SK-N-SH (cell line): ENCODE measurements around the gene STEAP1. TPM values are rescaled to one million over a fixed set of nuclear protein-coding genes. Genes with fewer than 3 reads are reported as not detected.

Experiments
- CTCF ChIA-PET: fragments of 300-600, 350-600 bp; formaldehyde crosslinking; extraction: SDS; loops from one replicate; lab custom pipeline; 2021; lab: Yijun Ruan, JAX
- POLR2A ChIA-PET: fragments of 350-600 bp; sonication (Branson Sonifier 250); formaldehyde crosslinking; extraction: SDS; loops from one replicate; lab custom pipeline; 2020; ENCODE audit warnings: antibody characterized with exemption, inconsistent platforms; lab: Yijun Ruan, JAX
- DNase-seq: peaks from one replicate; pipeline ENCODE4 v3.0.0; 2012
- H2AFZ ChIP-seq: fragments of 200-600 bp; sonication (generic); 2 replicates; pipeline ENCODE4 v1.8.1; 2016; ENCODE audit warnings: antibody characterized with exemption, mild to moderate bottlenecking, low read depth
- H3F3A ChIP-seq: fragments of 200-600 bp; sonication (generic); replicated peaks from 2 replicates; pipeline ENCODE3; 2016; ENCODE audit warnings: antibody characterized with exemption, mild to moderate bottlenecking; ENCODE audit not compliant: insufficient read depth
- H3K27ac ChIP-seq, 2 experiments: fragments of 200-500 bp in 1 of 2; fragments of 200-600 bp in 1 of 2; sonication (Bioruptor generic) in 1 of 2; sonication (generic), shearing (Covaris generic) in 1 of 2; 2 replicates each; pipeline versions ENCODE4 v1.5.1 to v1.6.1; 2014 to 2016; ENCODE audit warnings: low read depth in 2 of 2, inconsistent platforms in 1 of 2, low read length in 1 of 2, mild to moderate bottlenecking in 1 of 2, mixed read lengths in 1 of 2
- H3K27me3 ChIP-seq: fragments of 200-600 bp; sonication (generic), shearing (Covaris generic); 2 replicates; pipeline ENCODE4 v1.6.1; 2016; ENCODE audit warnings: mixed run types; ENCODE audit not compliant: insufficient read depth
- H3K36me3 ChIP-seq, 2 experiments: fragments of 200-500 bp in 1 of 2; fragments of 200-600 bp in 1 of 2; sonication (Bioruptor generic) in 1 of 2; sonication (generic) in 1 of 2; replicated peaks in 1 of 2; 2 replicates each; pipeline versions ENCODE3 to v1.5.1; 2014 to 2016; ENCODE audit warnings: low read length in 1 of 2, mild to moderate bottlenecking in 1 of 2; ENCODE audit not compliant: insufficient read depth in 2 of 2, control insufficient read depth in 1 of 2
- H3K4me1 ChIP-seq, 2 experiments: fragments of 200-500 bp in 1 of 2; fragments of 200-600 bp in 1 of 2; sonication (Bioruptor generic) in 1 of 2; sonication (generic), shearing (Covaris generic) in 1 of 2; 2 replicates each; pipeline versions ENCODE4 v1.5.1 to v1.6.1; 2014 to 2016; ENCODE audit warnings: low read depth in 1 of 2, low read length in 1 of 2, mixed run types in 1 of 2; ENCODE audit not compliant: insufficient read depth in 2 of 2, control insufficient read depth in 1 of 2
- H3K4me2 ChIP-seq: fragments of 200-600 bp; sonication (generic), shearing (Covaris generic); 2 replicates; pipeline ENCODE4 v1.6.1; 2017; ENCODE audit warnings: mixed run types
- H3K4me3 ChIP-seq, 2 experiments: fragments of 200-500 bp in 1 of 2; fragments of 200-600 bp in 1 of 2; sonication (Bioruptor generic) in 1 of 2; sonication (generic), shearing (Covaris generic) in 1 of 2; 2 replicates each; pipeline versions ENCODE4 v1.5.1 to v1.8.1; 2014 to 2016; ENCODE audit warnings: low read depth in 2 of 2, inconsistent platforms in 1 of 2, low read length in 1 of 2, mild to moderate bottlenecking in 1 of 2, mixed read lengths in 1 of 2, moderate library complexity in 1 of 2
- H3K79me2 ChIP-seq: fragments of 200-600 bp; sonication (generic); 2 replicates; pipeline ENCODE4 v1.8.1; 2017; ENCODE audit warnings: mild to moderate bottlenecking; ENCODE audit not compliant: insufficient read depth
- H3K9ac ChIP-seq: fragments of 200-600 bp; sonication (generic); 2 replicates; pipeline ENCODE4 v1.6.1; 2017; ENCODE audit warnings: mixed run types
- H3K9me2 ChIP-seq: fragments of 200-600 bp; sonication (generic); 2 replicates; pipeline ENCODE4 v1.6.1; 2017; ENCODE audit warnings: mixed run types
- H3K9me3 ChIP-seq: fragments of 200-600 bp; sonication (generic); 2 replicates; pipeline ENCODE4 v1.6.1; 2017; ENCODE audit warnings: mixed run types, mild to moderate bottlenecking, moderate library complexity
- H4K20me1 ChIP-seq: fragments of 200-600 bp; sonication (generic); 2 replicates; pipeline ENCODE4 v1.6.1; 2017; ENCODE audit warnings: mild to moderate bottlenecking, mixed run types; ENCODE audit not compliant: insufficient read depth
- CHD2 ChIP-seq: fragments of 150-350 bp; IDR thresholded peaks from 2 replicates; pipeline ENCODE4 v1.6.1; 2018; ENCODE audit warnings: low read length; ENCODE audit not compliant: partially characterized antibody
- ELF1 ChIP-seq: IDR thresholded peaks from 2 replicates; pipeline ENCODE4 v1.4.0; 2012
- MXI1 ChIP-seq: IDR thresholded peaks from 2 replicates; pipeline ENCODE4 v1.6.1; 2012; ENCODE audit warnings: mild to moderate bottlenecking, low read depth, low read length, improper control_type of control experiment
- NRF1 ChIP-seq: IDR thresholded peaks from 2 replicates; pipeline ENCODE4 v1.6.1; 2012; ENCODE audit warnings: low read depth, mild to moderate bottlenecking, low read length
- USF1 ChIP-seq: IDR thresholded peaks from 2 replicates; pipeline ENCODE4 v1.4.0; 2012; ENCODE audit warnings: low read depth, borderline replicate concordance
- YY1 ChIP-seq: IDR thresholded peaks from 2 replicates; pipeline ENCODE4 v1.4.0; 2012; ENCODE audit warnings: low read depth, mild to moderate bottlenecking
- WGBS: methylation state at CpG from one replicate; pipeline ENCODE4 v1.1.6; 2017; ENCODE audit warnings: low lambda C conversion rate; 5-methylcytosine and 5-hydroxymethylcytosine counted together
- polyA plus RNA-seq, 3 experiments: library from polyadenylated mRNA; depleted of rRNA; stranded (reverse); fragments of >200 nt; gene quantifications; 2 replicates each; pipeline ENCODE4 v1.2.3, GENCODE V29; 2012

STEAP1 gene
- polyA plus RNA-seq, 1 of the 3 experiments (the other 2 are of a cell fraction), result 17.0 TPM

GRCh38 chr7:90213521-90213920 lies 59.3 kb downstream of the STEAP1 start:
- no peaks in the 10 kb centered on the region for H3K36me3 ChIP-seq
- TF ChIP-seq USF1 (no peak), YY1 (no peak), NRF1 (no peak), CHD2 (no peak), ELF1 (no peak), MXI1 (no peak)
- DNase-seq, result no peak
- no peak overlapping the region for H3K27ac ChIP-seq
- H2AFZ ChIP-seq, result no peak overlapping the region
- H3K9me2 ChIP-seq, result no peaks in the 10 kb centered on the region
- H3F3A ChIP-seq, result no peaks in the 10 kb centered on the region
- H3K9ac ChIP-seq, result no peak overlapping the region
- 69% methylated on average over 2 of the region's 2 CpGs for WGBS
- no peaks in the 10 kb centered on the region for H3K27me3 ChIP-seq
- ChIA-PET POLR2A (no interaction called here), CTCF (interaction anchor here (0.6 to 2.7 kb wide), 6 partner anchors 13 to 214 kb away, joined by 3 to 10 read pairs (median 4); no protein-coding TSS in a partner anchor)
- H3K4me2 ChIP-seq, result peak overlapping the region; percentile 96
- H4K20me1 ChIP-seq, result no peaks in the 10 kb centered on the region
- peaks cover 6% of the 10 kb centered on the region; the same call in 1 of the 2 replicates for H3K79me2 ChIP-seq
- peaks cover 6 to 11% of the 10 kb centered on the region in 2 experiments; a peak in 2 of 4 replicates for H3K4me1 ChIP-seq
- H3K9me3 ChIP-seq, result no peaks in the 10 kb centered on the region
- no peak overlapping the region for H3K4me3 ChIP-seq

Other genes starting within 250 kb of the STEAP1 start
- gene STEAP2, start 57.3 kb downstream of the STEAP1 start, polyA plus RNA-seq (2012; rRNA removed), result 6.6 and 9.5 TPM in 2 replicates
- 2.3 and 2.8 TPM in 2 replicates for gene CFAP69, start 90.7 kb downstream of the STEAP1 start, polyA plus RNA-seq (2012; rRNA removed)
- gene FAM237B, start 166.8 kb downstream of the STEAP1 start, polyA plus RNA-seq (2012; rRNA removed), result 0.02 and 0.03 TPM in 2 replicates
- gene GTPBP10, start 192.2 kb downstream of the STEAP1 start, polyA plus RNA-seq (2012; rRNA removed), result 8.5 and 10.9 TPM in 2 replicates
- gene CLDN12, start 249.0 kb downstream of the STEAP1 start, polyA plus RNA-seq (2012; rRNA removed), result 65.7 and 90.3 TPM in 2 replicates